Putamen (tissue), 1 donor: ENCODE results near the gene C9orf72.
"Not testable (repeated sequence)": the region's sequence is repeated elsewhere in the genome, so short reads cannot be mapped to it uniquely, and the experiment has no call there.

ENCODE experiments used
- DNase-seq: peaks from one replicate; pipeline ENCODE4 v3.0.0-alpha.2; 2016; ENCODE audit warnings: low spot score

The C9orf72 gene

GRCh38 chr9:27514551-27514950, 58.7 kb downstream of the C9orf72 start:
- no peak for DNase-seq

GRCh38 chr9:27511771-27512170, 61.5 kb downstream of the C9orf72 start:
- DNase-seq = no peak

- no peak for DNase-seq
Measured at GRCh38 chr9:27510780-27511179, 62.5 kb downstream of the C9orf72 start.

GRCh38 chr9:27506981-27507380, 66.3 kb downstream of the C9orf72 start:
- DNase-seq = no peak

GRCh38 chr9:27505744-27506161, 67.5 kb downstream of the C9orf72 start:
- no peak for DNase-seq

- no peak for DNase-seq
Measured at GRCh38 chr9:27504259-27504658, 69.0 kb downstream of the C9orf72 start.

- DNase-seq = no peak
Measured at GRCh38 chr9:27503623-27504022, 69.7 kb downstream of the C9orf72 start.

- DNase-seq = not testable (repeated sequence)
Measured at GRCh38 chr9:27500902-27501301, 72.4 kb downstream of the C9orf72 start.

- no peak for DNase-seq
Measured at GRCh38 chr9:27499451-27499850, 73.8 kb downstream of the C9orf72 start.

GRCh38 chr9:27497883-27498417, 75.3 kb downstream of the C9orf72 start:
- peak; percentile 74 for DNase-seq
